T-helper 22 cell (primary cell): ENCODE data around the gene SPI1.
A peak's percentile ranks its signal among the peaks of the same experiment; 100 is the strongest.

ENCODE experiments used
- DNase-seq: peaks from one replicate; pipeline ENCODE4 v3.0.0-alpha.2; 2020; ENCODE audit warnings: low read depth

The SPI1 gene

GRCh38 chr11:47378010-47378835 lies at the start of gene SPI1:
Gene SPI1, minus strand, starts transcription at chr11:47378547. Its CDS starts 194 bp downstream, at chr11:47378353.
- DNase-seq = no peak

GRCh38 chr11:47426062-47426956 lies 48.0 kb upstream of the SPI1 start, which contains the start of gene PSMC3:
Gene PSMC3, minus strand, starts transcription at chr11:47426439. Its CDS starts 160 bp downstream, at chr11:47426279.
- peak; percentile 95 for DNase-seq

GRCh38 chr11:47425611-47426010 lies 47.3 kb upstream of the SPI1 start:
- no peak for DNase-seq

GRCh38 chr11:47418454-47419259 lies 40.3 kb upstream of the SPI1 start:
- DNase-seq = no peak

GRCh38 chr11:47417712-47418111 lies 39.4 kb upstream of the SPI1 start:
- DNase-seq = no peak

- no peak for DNase-seq
Observed at GRCh38 chr11:47415949-47416472, 37.7 kb upstream of the SPI1 start.

GRCh38 chr11:47415091-47415854 lies 36.9 kb upstream of the SPI1 start:
- no peak for DNase-seq

- DNase-seq = no peak
Observed at GRCh38 chr11:47414685-47415070, 36.3 kb upstream of the SPI1 start.

- DNase-seq = no peak
Observed at GRCh38 chr11:47413908-47414684, 35.7 kb upstream of the SPI1 start.

GRCh38 chr11:47413351-47413750 lies 35.0 kb upstream of the SPI1 start:
- DNase-seq = no peak

- DNase-seq = peak; percentile 17
Observed at GRCh38 chr11:47411884-47412746, 33.8 kb upstream of the SPI1 start.

GRCh38 chr11:47410370-47411264 lies 32.3 kb upstream of the SPI1 start:
- no peak for DNase-seq

GRCh38 chr11:47409440-47410369 lies 31.4 kb upstream of the SPI1 start:
- DNase-seq = no peak

- no peak for DNase-seq
Observed at GRCh38 chr11:47408598-47409439, 30.5 kb upstream of the SPI1 start.

GRCh38 chr11:47407746-47408590 lies 29.6 kb upstream of the SPI1 start, which contains the start of gene SLC39A13:
Gene SLC39A13, plus strand, starts transcription at chr11:47408590. Its CDS starts 1,505 bp downstream, at chr11:47410095.
- peak; percentile 85 for DNase-seq
